ENCODE data around the gene ANKH.
"Not testable (repeated sequence)": the region's sequence is repeated elsewhere in the genome, so short reads cannot be mapped to it uniquely, and the experiment has no call there.

DNA sequence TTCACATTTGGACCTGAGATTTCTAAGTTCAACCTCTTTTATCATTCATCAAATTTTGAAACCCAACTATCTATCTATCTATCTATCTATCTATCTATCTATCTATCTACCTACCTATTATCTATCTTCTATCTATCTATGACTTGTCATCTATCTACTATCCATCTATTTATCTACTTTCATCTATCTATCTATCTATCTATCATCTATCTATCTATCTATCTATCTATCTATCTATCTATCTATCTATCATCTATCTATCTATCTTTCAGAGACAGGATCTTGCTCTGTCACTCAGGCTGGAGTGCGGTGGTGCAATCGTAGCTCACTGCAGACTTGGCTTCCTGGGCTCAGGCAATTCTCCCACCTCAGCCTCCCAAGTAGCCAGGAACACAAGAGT is 47.5 kb upstream of the ANKH start:
- not testable (repeated sequence) for TF ChIP-seq CTCF (IDR thresholded peaks at IDR 0.05 in 8 of 11, conservative IDR thresholded peaks at IDR 0.05 in 3 of 11); POLR2AphosphoS5 (IDR thresholded peaks at IDR 0.05)
